ES-I3 (cell line): ENCODE data around the gene STK26.
A peak's percentile ranks its signal among the peaks of the same experiment; 100 is the strongest.
"Not testable (repeated sequence)": the region's sequence is repeated elsewhere in the genome, so short reads cannot be mapped to it uniquely, and the experiment has no call there.

Experiments used
- H3K36me3 ChIP-seq: 2 replicates; pipeline ENCODE4 v1.6.1; 2013; ENCODE audit warnings: mild to moderate bottlenecking, low read length, control low read depth, moderate library complexity; ENCODE audit not compliant: insufficient read depth
- H3K4me1 ChIP-seq: 2 replicates; pipeline ENCODE4 v1.6.1; 2013; ENCODE audit warnings: mild to moderate bottlenecking, control low read depth, low read length; ENCODE audit not compliant: insufficient read depth
- H3K9ac ChIP-seq: 2 replicates; pipeline ENCODE4 v1.6.1; 2013; ENCODE audit warnings: low read depth, mild to moderate bottlenecking, low read length, moderate library complexity
- H3K9me3 ChIP-seq: 2 replicates; pipeline ENCODE4 v1.6.1; 2013; ENCODE audit warnings: mild to moderate bottlenecking, low read length, moderate library complexity; ENCODE audit not compliant: control insufficient read depth, insufficient read depth

STK26 gene

DNA sequence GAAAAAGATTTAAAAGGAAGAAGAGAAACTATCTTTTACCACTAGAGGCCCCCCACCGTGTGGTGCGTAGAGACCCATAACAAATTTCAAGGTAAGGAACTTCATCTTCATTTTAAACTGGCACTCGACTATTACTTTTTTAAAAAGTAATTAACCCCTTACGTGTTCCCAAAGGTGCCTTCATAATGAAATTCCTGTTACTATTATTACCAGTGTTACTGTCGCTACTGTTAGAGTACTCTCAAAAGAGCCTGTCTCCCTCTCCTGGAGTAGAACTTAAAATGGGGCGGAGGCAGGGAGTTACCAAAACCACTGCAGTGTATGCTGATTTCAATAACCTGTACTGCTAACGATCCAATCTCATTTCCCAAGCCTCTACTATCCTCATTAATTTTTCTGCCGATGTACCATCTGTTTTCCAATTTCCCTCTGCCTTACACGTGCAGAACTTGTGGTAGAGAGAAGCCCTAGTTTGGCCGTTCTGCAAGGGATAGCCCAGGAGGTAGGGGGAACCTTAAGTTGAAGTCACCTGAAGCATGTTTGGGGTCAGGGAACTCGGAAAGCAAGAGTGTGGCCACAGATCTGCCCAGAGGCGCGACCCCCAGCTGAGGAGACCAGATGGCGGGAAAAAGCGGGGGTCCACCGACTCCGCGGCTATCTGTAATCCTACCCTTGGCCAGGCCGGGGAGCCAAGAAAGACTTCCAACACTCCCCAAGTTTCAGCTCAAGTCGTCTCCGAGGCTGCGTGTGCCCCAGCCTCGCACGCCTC, 720 bp upstream of the STK26 start:
- Histone ChIP-seq H3K9me3 (no peaks in the 10 kb centered on the region), H3K9ac (peak overlapping the region; percentile 65), H3K36me3 (no peaks in the 10 kb centered on the region), H3K4me1 (peaks cover 15% of the 10 kb centered on the region; the same call in 1 of the 2 replicates)

DNA sequence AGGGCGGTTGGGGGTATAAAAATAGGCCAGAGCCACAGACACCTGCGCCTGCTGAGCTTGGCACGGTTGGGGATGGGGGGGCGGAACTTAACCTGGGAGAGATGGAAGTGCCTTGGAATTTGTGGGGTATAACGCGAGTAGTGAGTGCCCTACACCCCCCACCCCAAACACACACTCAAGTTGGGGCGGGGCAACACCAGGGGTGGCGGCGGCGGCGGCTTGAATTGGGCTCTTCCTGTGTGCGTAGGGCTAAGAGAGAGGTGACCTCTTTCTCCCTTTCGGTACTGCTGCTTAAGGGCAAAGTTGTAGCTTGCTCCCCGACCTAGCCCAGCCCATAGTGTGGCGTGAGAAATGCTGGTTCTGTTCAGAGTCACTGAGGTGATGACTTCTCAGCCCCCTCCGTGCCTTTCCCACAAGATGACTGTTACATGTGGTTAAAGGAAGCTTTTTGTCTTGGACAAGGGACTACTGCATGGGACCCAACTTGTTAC, 839 bp downstream of the STK26 start:
- Histone ChIP-seq H3K9ac (peak overlapping the region; percentile 65), H3K9me3 (no peaks in the 10 kb centered on the region), H3K4me1 (peaks cover 24% of the 10 kb centered on the region), H3K36me3 (no peaks in the 10 kb centered on the region)

DNA sequence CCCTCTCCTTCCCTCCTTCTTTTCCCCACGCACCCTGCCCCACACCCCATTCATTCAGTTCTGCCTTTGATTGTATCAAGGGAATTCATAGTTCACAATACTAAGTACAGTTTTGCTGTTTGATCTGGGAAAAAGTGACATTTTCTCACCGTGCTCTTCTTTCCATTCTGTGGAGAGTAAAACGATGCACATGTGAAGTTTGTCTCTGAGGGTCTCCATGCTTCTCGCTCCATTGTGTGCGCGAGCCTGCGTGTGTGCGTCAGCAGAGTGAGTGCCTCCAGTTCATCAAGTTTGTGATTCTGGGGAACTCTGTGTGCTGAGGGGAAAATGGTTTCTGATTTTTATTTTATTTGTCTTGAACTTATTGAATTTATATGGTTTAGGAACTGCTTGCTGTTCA, 1.9 kb downstream of the STK26 start:
- H3K4me1 ChIP-seq = peaks cover 32% of the 10 kb centered on the region
- peak overlapping the region; percentile 65 for H3K9ac ChIP-seq
- H3K9me3 ChIP-seq = no peaks in the 10 kb centered on the region
- H3K36me3 ChIP-seq = no peaks in the 10 kb centered on the region

DNA sequence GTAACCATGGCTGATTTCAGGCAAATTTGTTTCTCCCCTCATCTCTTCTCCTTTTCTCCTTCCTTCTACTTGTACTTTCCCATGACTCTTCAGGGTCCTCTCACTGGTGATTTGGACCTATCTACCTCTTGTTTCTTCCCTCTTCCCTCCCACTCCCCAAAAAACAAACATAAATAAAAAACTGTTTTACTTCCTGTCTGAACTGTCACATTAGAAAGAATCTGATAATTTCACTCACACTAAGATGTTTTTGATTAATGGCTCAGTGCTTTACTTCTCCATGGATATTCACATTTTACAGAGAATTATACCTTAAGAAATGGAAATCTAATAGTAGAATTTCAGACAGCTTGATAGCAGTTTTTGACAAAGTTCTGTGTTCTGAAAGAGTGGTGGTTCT, 7.2 kb downstream of the STK26 start:
- Histone ChIP-seq H3K9me3 (no peaks in the 10 kb centered on the region), H3K9ac (no peak overlapping the region), H3K4me1 (peaks cover 37% of the 10 kb centered on the region), H3K36me3 (no peaks in the 10 kb centered on the region)

DNA sequence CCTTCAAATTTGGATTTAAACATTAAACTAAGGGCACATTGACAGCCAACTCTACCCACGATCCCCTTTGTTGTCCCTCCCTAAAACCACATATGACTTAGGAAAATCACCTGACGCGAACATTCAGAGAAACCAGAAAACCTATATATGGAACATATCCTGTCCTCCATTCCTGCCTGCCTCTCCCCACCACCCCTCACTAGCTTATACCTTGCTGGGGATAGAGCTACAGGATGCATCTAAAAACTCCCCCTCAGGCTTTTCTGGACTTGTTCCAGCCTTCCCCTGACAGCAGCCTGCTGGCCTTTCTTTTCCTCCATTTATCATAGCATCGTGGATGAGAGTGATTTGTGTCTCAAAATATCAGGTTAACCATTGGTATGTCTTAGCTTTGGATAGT, 8.8 kb downstream of the STK26 start:
- Histone ChIP-seq H3K9ac (no peak overlapping the region), H3K4me1 (peaks cover 27% of the 10 kb centered on the region), H3K36me3 (no peaks in the 10 kb centered on the region), H3K9me3 (no peaks in the 10 kb centered on the region)

DNA sequence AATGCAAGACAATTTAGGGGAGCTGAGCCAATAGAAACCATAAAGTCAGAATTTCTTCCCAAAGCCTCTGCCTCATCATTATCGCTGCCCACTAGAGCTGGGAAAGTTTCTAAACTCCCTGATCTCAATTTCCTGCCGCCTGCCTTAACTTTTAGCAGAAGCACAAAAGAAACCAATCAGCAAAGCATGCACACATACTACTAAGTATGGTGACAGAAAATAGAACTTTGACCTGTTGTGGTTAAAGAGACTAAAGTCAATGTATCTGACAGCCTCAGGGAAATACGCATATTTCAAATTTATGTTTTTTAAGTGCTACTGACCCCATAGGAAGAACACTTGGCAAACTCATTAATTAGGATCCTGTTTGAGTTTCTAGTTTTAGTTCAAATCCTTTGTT, 10.1 kb downstream of the STK26 start:
- H3K4me1 ChIP-seq = peaks cover 20% of the 10 kb centered on the region

DNA sequence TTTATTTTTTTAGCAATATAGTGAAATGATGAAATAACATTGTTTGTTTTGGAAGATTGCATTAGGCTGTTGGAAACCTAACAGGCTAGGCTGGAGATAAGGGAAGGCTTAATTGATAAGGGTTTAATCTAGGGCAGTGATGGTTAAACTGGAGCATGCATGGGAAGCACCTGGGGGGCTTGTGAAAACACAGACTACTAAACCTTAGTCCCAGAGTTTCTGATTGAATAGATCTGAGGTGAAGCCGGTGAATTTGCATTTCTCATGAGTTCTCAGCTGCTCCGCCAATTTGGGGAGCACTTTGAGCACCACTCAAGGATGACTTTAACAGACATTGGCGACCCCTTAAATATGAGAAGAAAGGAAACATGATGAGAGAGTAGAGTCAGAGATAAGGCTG, 11.5 kb downstream of the STK26 start:
- Histone ChIP-seq H3K36me3 (no peaks in the 10 kb centered on the region), H3K9ac (no peak overlapping the region), H3K4me1 (peaks cover 6% of the 10 kb centered on the region), H3K9me3 (no peaks in the 10 kb centered on the region)

More for the DNA sequence above, 10.1 kb downstream of the STK26 start:
- H3K36me3 ChIP-seq = no peaks in the 10 kb centered on the region
- H3K9ac ChIP-seq = no peak overlapping the region
- no peaks in the 10 kb centered on the region for H3K9me3 ChIP-seq

DNA sequence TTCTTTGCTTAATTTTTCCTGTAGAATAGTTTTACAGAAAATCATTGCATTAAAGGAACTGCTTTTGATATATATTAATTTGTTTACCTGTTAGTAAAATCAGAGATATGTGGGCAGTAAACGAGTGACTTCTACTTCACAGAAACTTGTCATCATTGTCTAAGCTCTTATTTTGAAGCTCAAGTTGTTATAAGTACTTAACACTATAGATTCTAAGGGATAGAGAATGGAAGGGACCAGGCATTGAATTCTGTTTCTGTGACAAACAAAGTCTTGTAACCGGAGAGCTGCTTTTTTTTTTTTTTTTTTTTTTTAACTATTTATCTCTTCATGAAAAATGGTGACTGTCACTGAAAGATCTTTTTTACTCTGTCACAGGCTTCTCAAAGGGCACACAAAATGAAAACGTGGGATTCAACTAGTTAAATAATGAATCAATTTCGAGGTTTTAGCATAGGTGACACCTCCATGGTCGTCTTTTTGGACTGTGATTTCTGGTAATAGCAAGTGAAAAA, 14.4 kb downstream of the STK26 start:
- Histone ChIP-seq H3K4me1 (peaks cover 28% of the 10 kb centered on the region), H3K36me3 (no peaks in the 10 kb centered on the region)

DNA sequence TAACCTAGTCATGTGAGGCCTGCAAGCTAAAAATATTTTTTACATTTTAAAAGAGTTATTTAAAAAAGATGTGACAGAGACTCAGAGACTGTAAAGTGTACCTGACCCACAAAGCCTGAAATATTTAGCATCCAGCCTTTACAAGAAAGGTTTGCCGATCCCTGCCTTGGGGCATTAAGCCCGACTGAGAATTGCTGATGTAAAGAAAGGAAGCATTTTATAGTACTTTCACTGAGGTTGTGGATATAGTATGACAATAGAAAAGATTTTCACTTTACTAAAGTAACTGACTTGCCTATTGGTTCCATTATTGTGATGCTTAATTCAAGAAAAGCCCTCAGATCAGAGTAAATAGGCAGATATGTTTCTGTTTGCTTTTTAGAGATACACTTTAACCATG, 17.0 kb downstream of the STK26 start:
- peaks cover 38% of the 10 kb centered on the region for H3K4me1 ChIP-seq
- no peak overlapping the region for H3K9ac ChIP-seq
- H3K36me3 ChIP-seq = no peaks in the 10 kb centered on the region
- H3K9me3 ChIP-seq = no peaks in the 10 kb centered on the region

More for the DNA sequence above, 14.4 kb downstream of the STK26 start:
- Histone ChIP-seq H3K9me3 (no peaks in the 10 kb centered on the region), H3K9ac (no peak overlapping the region)

DNA sequence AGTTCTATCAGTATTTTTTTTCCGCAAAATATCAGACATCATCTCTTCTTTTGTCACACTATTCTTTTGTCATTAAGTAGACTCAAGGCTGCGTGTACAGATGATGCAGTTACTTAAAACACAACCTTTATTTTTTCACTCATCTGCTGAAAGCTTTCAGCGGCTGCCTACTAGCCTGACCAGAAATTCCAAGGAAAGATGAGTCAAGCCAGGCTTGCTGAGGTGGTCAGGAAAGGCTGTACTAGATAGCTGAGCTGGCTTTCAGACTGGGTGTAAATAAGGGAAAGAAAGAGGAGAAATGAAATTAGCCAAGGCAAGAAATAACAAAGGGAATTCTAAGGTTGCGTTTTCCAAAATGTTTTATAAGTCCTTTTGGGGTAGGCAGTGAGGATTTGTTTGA, 17.9 kb downstream of the STK26 start:
- Histone ChIP-seq H3K36me3 (no peaks in the 10 kb centered on the region), H3K4me1 (peaks cover 44% of the 10 kb centered on the region), H3K9me3 (no peaks in the 10 kb centered on the region), H3K9ac (no peak overlapping the region)

DNA sequence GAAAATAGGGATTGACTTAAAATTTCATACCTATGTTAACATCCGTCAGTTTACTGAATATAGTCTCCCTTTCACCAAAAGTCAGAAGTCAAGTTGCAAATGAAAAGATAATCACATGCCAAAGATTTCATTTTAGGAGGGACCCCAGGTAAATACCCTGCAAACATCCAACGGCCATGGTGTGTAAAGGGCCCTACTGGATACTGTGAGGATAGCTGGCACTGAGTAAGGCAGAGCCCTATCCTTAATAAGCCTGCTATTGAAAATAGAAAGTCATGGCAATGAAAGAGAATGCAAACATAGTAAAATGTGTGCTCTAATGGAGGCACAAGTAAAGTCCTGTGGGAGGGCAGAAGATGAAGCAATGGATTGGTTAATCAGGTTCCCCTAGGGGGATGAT, 20.9 kb downstream of the STK26 start:
- no peak overlapping the region for H3K9ac ChIP-seq

DNA sequence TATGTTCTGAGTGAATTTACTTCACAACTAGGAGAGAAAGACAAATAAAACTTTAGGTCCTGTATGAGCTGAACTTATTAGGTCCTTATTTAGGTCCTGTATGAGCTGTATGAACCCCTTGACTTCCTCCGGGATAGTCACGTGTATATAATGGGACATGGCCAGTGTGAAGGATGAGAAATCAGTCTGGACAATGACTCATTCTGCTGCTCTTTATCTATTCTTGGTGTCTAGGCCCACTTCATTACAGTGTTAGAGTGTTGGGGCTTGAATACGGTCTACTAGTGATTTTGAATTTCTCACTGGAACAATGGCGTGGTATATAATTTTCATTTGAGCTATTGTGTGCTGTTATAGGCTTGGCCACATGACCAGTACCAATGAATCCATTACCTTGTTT, 21.9 kb downstream of the STK26 start:
- no peak overlapping the region for H3K9ac ChIP-seq
- H3K36me3 ChIP-seq = no peaks in the 10 kb centered on the region; the same call in 1 of the 2 replicates
- H3K4me1 ChIP-seq = peaks cover 41% of the 10 kb centered on the region

More for the DNA sequence above, 20.9 kb downstream of the STK26 start:
- no peaks in the 10 kb centered on the region; the same call in 1 of the 2 replicates for H3K36me3 ChIP-seq
- peaks cover 44% of the 10 kb centered on the region for H3K4me1 ChIP-seq
- no peaks in the 10 kb centered on the region for H3K9me3 ChIP-seq

DNA sequence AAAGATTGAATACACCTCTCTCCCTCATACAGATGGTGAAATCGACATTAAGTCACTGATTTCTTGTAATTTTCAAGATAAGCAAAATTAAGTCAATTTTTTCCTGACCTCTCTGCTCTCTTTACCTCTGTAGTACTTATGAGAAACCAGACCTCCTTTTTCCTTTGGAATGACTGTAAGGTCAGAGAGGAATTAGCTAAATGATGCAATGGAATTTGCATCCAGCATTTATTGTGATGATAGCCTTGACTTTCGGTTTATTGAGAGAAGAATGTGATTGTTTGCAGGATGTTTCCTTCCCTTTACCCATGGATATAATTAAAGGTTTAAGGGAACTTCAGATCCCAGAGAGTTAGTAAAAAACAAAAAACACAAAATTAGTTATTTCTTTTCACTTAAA, 22.4 kb downstream of the STK26 start:
- Histone ChIP-seq H3K9me3 (no peaks in the 10 kb centered on the region), H3K36me3 (no peaks in the 10 kb centered on the region; the same call in 1 of the 2 replicates), H3K9ac (no peak overlapping the region), H3K4me1 (peaks cover 40% of the 10 kb centered on the region)

More for the DNA sequence above, 21.9 kb downstream of the STK26 start:
- H3K9me3 ChIP-seq = no peaks in the 10 kb centered on the region

DNA sequence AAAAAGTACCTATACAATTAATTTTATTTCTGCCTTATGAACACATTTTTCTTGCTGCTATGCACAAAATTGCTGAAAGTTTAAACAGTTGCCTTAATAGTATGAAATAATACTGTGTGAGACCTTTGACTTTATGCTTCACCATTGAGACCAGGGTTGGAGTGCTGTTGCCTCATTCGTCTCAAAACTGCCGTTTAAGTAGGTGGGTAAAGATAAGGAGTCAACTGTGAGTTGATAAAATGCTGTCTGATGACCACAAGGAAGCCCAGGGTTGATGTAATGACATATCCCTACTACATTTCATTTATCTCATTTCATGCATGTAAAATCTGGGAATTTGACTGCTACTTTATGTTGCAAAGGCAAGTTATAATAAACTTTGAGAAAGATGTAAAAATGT, 23.4 kb downstream of the STK26 start:
- no peak overlapping the region for H3K9ac ChIP-seq

DNA sequence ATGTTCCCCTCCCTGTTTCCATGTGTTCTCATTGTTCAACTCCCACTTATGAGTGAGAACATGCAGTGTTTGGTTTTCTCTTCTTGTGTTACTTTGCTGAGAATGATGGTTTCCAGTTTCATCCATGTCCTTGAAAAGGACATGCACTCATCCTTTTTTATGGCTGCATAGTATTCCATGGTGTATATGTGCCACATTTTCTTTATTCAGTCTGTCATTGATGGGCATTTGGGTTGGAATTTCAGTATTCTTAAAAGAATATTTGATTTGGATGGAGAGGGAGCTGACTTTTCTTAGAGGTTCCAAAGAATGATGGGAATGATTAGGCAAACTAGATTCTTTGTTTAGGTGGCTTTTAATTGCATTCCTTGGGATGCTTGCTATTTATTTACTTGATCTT, 28.7 kb downstream of the STK26 start:
- not testable (repeated sequence) for H3K9ac ChIP-seq, H3K9me3 ChIP-seq, H3K36me3 ChIP-seq, H3K4me1 ChIP-seq

More for the DNA sequence above, 23.4 kb downstream of the STK26 start:
- H3K4me1 ChIP-seq = peaks cover 30% of the 10 kb centered on the region
- H3K36me3 ChIP-seq = no peaks in the 10 kb centered on the region; the same call in 1 of the 2 replicates
- H3K9me3 ChIP-seq = no peaks in the 10 kb centered on the region
